ENCODE results near the gene ITPR2.

- TF ChIP-seq CTCF (conservative IDR thresholded peaks at IDR 0.05; ENCODE audit: low read depth, low read length) (no peak), EZH2 (IDR thresholded peaks at IDR 0.05; ENCODE audit: low read length, unreplicated experiment) (no peak)
Observed at GRCh38 chr12:26803552-26803951, 29.4 kb downstream of the ITPR2 start.

All from PC-3 (cell line).